Stimulated activated CD8-positive, alpha-beta memory T cell treated with anti-CD3 and anti-CD28 coated beads, Interleukin-15, amount 100 ng/mL, for 4 hours (primary cell): Measurements from ENCODE around the gene LIG4.

Experiments
- DNase-seq, 2 donors: peaks; one replicate each; pipeline ENCODE4 v3.0.0-alpha.2; 2020; ENCODE audit warnings: low read depth in 2 of 2

Gene LIG4

GRCh38 chr13:108194435-108194936 is 20.9 kb downstream of the LIG4 start:
- no peak for DNase-seq

- DNase-seq, result no peak
Measured at GRCh38 chr13:108193806-108194205, 21.5 kb downstream of the LIG4 start.

- no peak for DNase-seq
Measured at GRCh38 chr13:108190897-108191296, 24.4 kb downstream of the LIG4 start.

- no peak for DNase-seq
Measured at GRCh38 chr13:108188260-108188659, 27.1 kb downstream of the LIG4 start.

- no peak for DNase-seq
Measured at GRCh38 chr13:108185223-108185622, 30.1 kb downstream of the LIG4 start.

- DNase-seq, result no peak
Measured at GRCh38 chr13:108182652-108183051, 32.7 kb downstream of the LIG4 start.

- no peak for DNase-seq
Measured at GRCh38 chr13:108178078-108178477, 37.3 kb downstream of the LIG4 start.

GRCh38 chr13:108176685-108177274 is 38.6 kb downstream of the LIG4 start:
- no peak for DNase-seq

GRCh38 chr13:108168929-108169328 is 46.4 kb downstream of the LIG4 start:
- no peak for DNase-seq

- no peak for DNase-seq
Measured at GRCh38 chr13:108166078-108166477, 49.3 kb downstream of the LIG4 start.

GRCh38 chr13:108158746-108159145 is 56.6 kb downstream of the LIG4 start:
- no peak for DNase-seq
